Measurements from ENCODE around the gene KRTAP10-5.

- TF ChIP-seq POLR2A (IDR thresholded peaks at IDR 0.05): no peak
- no peak for TF ChIP-seq CTCF (IDR thresholded peaks at IDR 0.05 in 8 of 11, conservative IDR thresholded peaks at IDR 0.05 in 3 of 11)
- TF ChIP-seq POLR2AphosphoS5 (IDR thresholded peaks at IDR 0.05): no peak
These were observed 36.2 kb upstream of the KRTAP10-5 start for GRCh38 chr21:44616591-44616926.
